Smooth muscle cell (in vitro differentiated cells): ENCODE results near the gene CIAO1. TPM values are rescaled to one million over a fixed set of nuclear protein-coding genes. Genes with fewer than 3 reads are reported as not detected.

Source experiments
- DNase-seq: peaks from one replicate; lab custom pipeline; 2025; ENCODE audit not compliant: unreplicated experiment; lab: John Stamatoyannopoulos, UW
- H2AFZ ChIP-seq: fragments of 200-600 bp; sonication (generic); 2 replicates; pipeline ENCODE4 v1.6.0; 2016; ENCODE audit warnings: antibody characterized with exemption, low read depth, mild to moderate bottlenecking
- H3F3A ChIP-seq: fragments of 200-600 bp; sonication (generic); 2 replicates; pipeline ENCODE4 v1.6.0; 2017; ENCODE audit warnings: antibody characterized with exemption, low read depth
- H3K27ac ChIP-seq: fragments of 200-600 bp; sonication (generic); 2 replicates; pipeline ENCODE4 v1.5.1; 2016; ENCODE audit warnings: low read depth, mild to moderate bottlenecking
- H3K27me3 ChIP-seq: fragments of 200-600 bp; sonication (generic); 2 replicates; pipeline ENCODE4 v1.6.1; 2016; ENCODE audit warnings: low read depth, mild to moderate bottlenecking
- H3K36me3 ChIP-seq: fragments of 200-600 bp; sonication (generic); 2 replicates; pipeline ENCODE4 v1.5.1; 2016; ENCODE audit warnings: low read depth
- H3K4me1 ChIP-seq: fragments of 200-600 bp; sonication (generic); 2 replicates; pipeline ENCODE4 v1.5.1; 2016; ENCODE audit warnings: low read depth
- H3K4me2 ChIP-seq: fragments of 200-600 bp; sonication (generic); 2 replicates; pipeline ENCODE4 v1.6.0; 2016; ENCODE audit warnings: mild to moderate bottlenecking
- H3K4me3 ChIP-seq: fragments of 200-600 bp; sonication (generic); 2 replicates; pipeline ENCODE4 v1.5.1; 2016; ENCODE audit warnings: mild to moderate bottlenecking
- H3K79me2 ChIP-seq: fragments of 200-600 bp; sonication (generic); 2 replicates; pipeline ENCODE4 v1.6.0; 2016; ENCODE audit warnings: low read depth, mild to moderate bottlenecking
- H3K9ac ChIP-seq: fragments of 200-600 bp; sonication (generic); 2 replicates; pipeline ENCODE4 v1.6.0; 2016; ENCODE audit warnings: low read depth
- H3K9me3 ChIP-seq: fragments of 200-600 bp; sonication (generic); replicated peaks from 2 replicates; pipeline ENCODE4 v1.5.1; 2016; ENCODE audit warnings: low read depth
- H4K20me1 ChIP-seq: fragments of 200-600 bp; sonication (generic); 2 replicates; pipeline ENCODE4 v1.6.0; 2016; ENCODE audit warnings: low read depth
- WGBS: methylation state at CpG from one replicate; pipeline ENCODE4 v1.1.7; 2016; ENCODE audit warnings: low lambda C conversion rate; 5-methylcytosine and 5-hydroxymethylcytosine counted together
- polyA plus RNA-seq: library from polyadenylated mRNA; unstranded; fragments of >200 nt; fragmentation: Nextera tagmentation; extraction: Ambion mirVana; gene quantifications from 2 replicates; pipeline ENCODE4 v1.2.1, GENCODE V29; 2016
- total RNA-seq: library from RNA; depleted of rRNA; stranded (reverse); fragments of >200 nt; gene quantifications from 2 replicates; pipeline ENCODE4 v1.2.3, GENCODE V29; 2014
- TF ChIP-seq, protein P1 (sequence below): fragments of 200-600 bp; sonication (generic); IDR thresholded peaks from 2 replicates; pipeline ENCODE4 v1.5.1; 2017; ENCODE audit warnings: borderline replicate concordance, mild to moderate bottlenecking, antibody characterized with exemption; ENCODE audit not compliant: insufficient read depth, poor library complexity, severe bottlenecking

CIAO1 gene
- total and polyA plus RNA-seq, 2 experiments from 2014 or later, result 48.6 to 56.2 TPM

DNA sequence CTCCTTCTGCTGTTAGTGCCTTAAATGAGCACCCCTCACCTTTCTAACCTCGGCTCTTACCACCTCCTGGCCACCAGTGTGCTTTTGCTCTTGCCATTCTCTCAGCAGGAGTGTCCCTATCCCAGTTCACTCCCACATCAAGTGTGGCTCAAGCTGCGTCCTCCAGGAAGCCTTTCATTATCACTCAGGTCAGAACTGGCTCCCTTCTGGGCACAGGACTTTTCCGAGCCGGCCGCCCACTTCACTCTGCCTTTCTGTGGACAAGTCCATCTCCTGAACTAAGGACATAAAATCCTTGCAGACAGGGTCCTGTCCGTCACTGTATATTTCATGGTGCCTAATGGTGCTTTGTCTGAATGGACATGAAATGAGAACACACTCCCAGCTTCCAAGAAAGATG, 15.8 kb upstream of the CIAO1 start:
- no peaks in the 10 kb centered on the region for H3K27me3 ChIP-seq
- H3K4me1 ChIP-seq, result no peaks in the 10 kb centered on the region
- H3K9ac ChIP-seq, result no peak overlapping the region
- H4K20me1 ChIP-seq, result no peaks in the 10 kb centered on the region
- H3K9me3 ChIP-seq, result no peaks in the 10 kb centered on the region
- peaks cover 4% of the 10 kb centered on the region for H3F3A ChIP-seq
- no peak overlapping the region for H3K4me3 ChIP-seq
- no peaks in the 10 kb centered on the region for H3K36me3 ChIP-seq
- no peak overlapping the region for H3K27ac ChIP-seq
- 97% methylated on average over 6 of the region's 6 CpGs for WGBS
- TF ChIP-seq, protein P1, sequence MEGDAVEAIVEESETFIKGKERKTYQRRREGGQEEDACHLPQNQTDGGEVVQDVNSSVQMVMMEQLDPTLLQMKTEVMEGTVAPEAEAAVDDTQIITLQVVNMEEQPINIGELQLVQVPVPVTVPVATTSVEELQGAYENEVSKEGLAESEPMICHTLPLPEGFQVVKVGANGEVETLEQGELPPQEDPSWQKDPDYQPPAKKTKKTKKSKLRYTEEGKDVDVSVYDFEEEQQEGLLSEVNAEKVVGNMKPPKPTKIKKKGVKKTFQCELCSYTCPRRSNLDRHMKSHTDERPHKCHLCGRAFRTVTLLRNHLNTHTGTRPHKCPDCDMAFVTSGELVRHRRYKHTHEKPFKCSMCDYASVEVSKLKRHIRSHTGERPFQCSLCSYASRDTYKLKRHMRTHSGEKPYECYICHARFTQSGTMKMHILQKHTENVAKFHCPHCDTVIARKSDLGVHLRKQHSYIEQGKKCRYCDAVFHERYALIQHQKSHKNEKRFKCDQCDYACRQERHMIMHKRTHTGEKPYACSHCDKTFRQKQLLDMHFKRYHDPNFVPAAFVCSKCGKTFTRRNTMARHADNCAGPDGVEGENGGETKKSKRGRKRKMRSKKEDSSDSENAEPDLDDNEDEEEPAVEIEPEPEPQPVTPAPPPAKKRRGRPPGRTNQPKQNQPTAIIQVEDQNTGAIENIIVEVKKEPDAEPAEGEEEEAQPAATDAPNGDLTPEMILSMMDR, result no peak
- no peaks in the 10 kb centered on the region for H3K79me2 ChIP-seq
- no peak overlapping the region for H2AFZ ChIP-seq
- no peak for DNase-seq
- no peak overlapping the region for H3K4me2 ChIP-seq

DNA sequence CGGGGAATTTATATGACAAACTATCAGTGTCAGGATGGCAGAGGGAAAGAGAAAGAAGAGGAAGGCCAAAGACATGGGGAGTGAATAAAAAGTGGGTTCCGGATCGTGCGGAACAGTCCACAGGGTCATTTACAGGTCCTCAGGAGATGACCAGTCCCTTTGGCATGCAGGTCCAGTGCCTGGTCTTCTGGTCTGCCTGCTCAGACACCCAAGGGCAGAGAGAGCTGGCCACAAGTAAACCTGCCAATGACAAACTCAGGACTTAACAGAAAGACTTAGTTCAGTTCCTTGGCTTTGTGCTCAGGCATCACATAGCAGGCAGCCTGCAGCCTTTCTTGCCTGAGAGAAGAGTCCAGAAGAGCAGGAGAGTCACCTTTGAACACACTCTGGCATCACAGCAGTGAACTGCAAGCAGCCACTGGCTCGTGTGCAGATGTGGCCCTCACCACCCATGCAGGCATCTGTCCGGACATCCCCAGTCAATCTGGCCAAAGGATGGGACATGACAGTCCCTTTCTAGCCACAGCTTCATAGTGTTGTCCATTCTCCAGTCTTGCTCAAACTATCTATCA, 14.2 kb upstream of the CIAO1 start:
- WGBS, result 65% methylated on average over 6 of the region's 6 CpGs
- Histone ChIP-seq H4K20me1 (peaks cover 2% of the 10 kb centered on the region), H3K27me3 (no peaks in the 10 kb centered on the region), H3K9ac (no peak overlapping the region), H3K4me2 (peak overlapping the region; percentile 7), H3K4me1 (no peaks in the 10 kb centered on the region), H3K36me3 (no peaks in the 10 kb centered on the region), H3K27ac (peak overlapping the region; percentile 59), H3K9me3 (no peaks in the 10 kb centered on the region), H3K4me3 (no peak overlapping the region), H3K79me2 (peaks cover 11% of the 10 kb centered on the region), H2AFZ (no peak overlapping the region), H3F3A (peaks cover 4% of the 10 kb centered on the region)
- DNase-seq, result no peak
- TF ChIP-seq, protein P1, result no peak

GRCh38 chr2:96252526-96252925, 13.5 kb upstream of the CIAO1 start:
- TF ChIP-seq, protein P1, result no peak
- no peak overlapping the region for H2AFZ ChIP-seq
- no peaks in the 10 kb centered on the region for H3K27me3 ChIP-seq
- H3K9ac ChIP-seq, result no peak overlapping the region
- no peaks in the 10 kb centered on the region for H3K4me1 ChIP-seq
- no peak overlapping the region for H3K4me3 ChIP-seq
- H3K36me3 ChIP-seq, result no peaks in the 10 kb centered on the region
- 97% methylated on average over 8 of the region's 8 CpGs for WGBS
- H3F3A ChIP-seq, result peaks cover 4% of the 10 kb centered on the region
- no peak for DNase-seq
- H3K9me3 ChIP-seq, result no peaks in the 10 kb centered on the region
- peaks cover 18% of the 10 kb centered on the region for H3K79me2 ChIP-seq
- H3K4me2 ChIP-seq, result no peak overlapping the region
- peak overlapping the region; percentile 47 for H3K27ac ChIP-seq
- H4K20me1 ChIP-seq, result peaks cover 9% of the 10 kb centered on the region

DNA sequence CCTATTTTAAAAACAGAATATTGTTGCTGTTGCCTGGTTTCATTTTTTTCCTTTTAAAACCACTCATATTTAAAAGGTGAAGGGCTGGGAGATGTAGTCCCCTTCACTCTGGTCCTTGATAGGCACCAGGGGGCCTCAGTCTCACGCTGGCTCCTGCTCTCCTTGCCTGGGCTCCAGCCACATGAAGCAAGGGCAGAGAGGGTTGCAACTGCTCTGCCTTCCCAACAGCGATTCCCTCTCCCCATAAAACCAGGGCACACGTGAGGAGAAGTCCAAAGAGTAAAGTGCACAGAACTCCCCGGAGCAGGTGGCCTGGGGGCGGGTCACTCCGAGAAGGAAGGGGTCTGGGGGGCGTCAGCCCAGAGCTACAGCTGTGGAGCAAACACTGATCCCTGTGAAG, 13.0 kb upstream of the CIAO1 start:
- no peak overlapping the region for H3K27ac ChIP-seq

More for the DNA sequence above, 13.0 kb upstream of the CIAO1 start:
- Histone ChIP-seq H4K20me1 (peaks cover 13% of the 10 kb centered on the region), H3K4me2 (no peak overlapping the region), H3K4me1 (no peaks in the 10 kb centered on the region), H3K4me3 (no peak overlapping the region), H3F3A (peaks cover 4% of the 10 kb centered on the region), H3K36me3 (no peaks in the 10 kb centered on the region), H3K9me3 (no peaks in the 10 kb centered on the region), H3K79me2 (peaks cover 22% of the 10 kb centered on the region), H3K9ac (no peak overlapping the region), H3K27me3 (no peaks in the 10 kb centered on the region), H2AFZ (no peak overlapping the region)
- DNase-seq, result no peak
- TF ChIP-seq, protein P1, result no peak
- WGBS, result 94% methylated on average over 7 of the region's 7 CpGs
